Muscle of arm (tissue), 12 donors: ENCODE results near the gene COX5A. TPM values are rescaled to one million over a fixed set of nuclear protein-coding genes. Genes with fewer than 3 reads are reported as not detected.
A peak's percentile ranks its signal among the peaks of the same experiment; 100 is the strongest.

Experiments used
- DNase-seq: peaks from one replicate; pipeline ENCODE4 v3.0.0-alpha.2; 2013
- polyA plus RNA-seq, 12 donors: library from polyadenylated mRNA; unstranded; fragments of 120-200 nt; gene quantifications; one replicate each; pipeline ENCODE4 v1.2.1, GENCODE V29; 2013; ENCODE audit not compliant: insufficient read length in 12 of 12

Gene COX5A
- polyA plus RNA-seq, 12 donors: 131 to 285 (median 234) TPM; not detected in 1

GRCh38 chr15:74873756-74874424 lies 64.0 kb downstream of the COX5A start:
- DNase-seq: no peak

GRCh38 chr15:74873036-74873755 lies 64.7 kb downstream of the COX5A start, which contains the start of gene SCAMP2:
Gene SCAMP2 (minus strand): TSS chr15:74873365. CDS start chr15:74873255, 110 bp downstream.
- peak; percentile 96 for DNase-seq

GRCh38 chr15:74872702-74873035 lies 65.2 kb downstream of the COX5A start:
- DNase-seq: no peak

- DNase-seq: no peak
Observed at GRCh38 chr15:74870436-74871215, 67.2 kb downstream of the COX5A start.

Other genes with a start within 250 kb of the COX5A start
- gene EDC3, start 242.0 kb downstream of the COX5A start, polyA plus RNA-seq: 10 to 100 TPM in 11 of 12 donors, not detected in 1; 22.2 to 53.6 (median 29.6) TPM
- gene CYP1A1, start 212.5 kb downstream of the COX5A start, polyA plus RNA-seq: 1 to 10 TPM in 1 of 12 donors, under 1 TPM in 3, not detected in 8; 0.12 to 2.0 (median 0.78) TPM
- gene CYP1A2, start 189.2 kb downstream of the COX5A start, polyA plus RNA-seq: under 1 TPM in 7 of 12 donors, not detected in 5; 0.07 to 0.28 (median 0.12) TPM
- 10 to 100 TPM in 11 of 12 donors, not detected in 1; 21.4 to 51.9 (median 31.0) TPM for gene CSK, start 156.0 kb downstream of the COX5A start, polyA plus RNA-seq
- under 1 TPM in 1 of 12 donors, not detected in 11; 0.19 TPM for gene LMAN1L, start 125.2 kb downstream of the COX5A start, polyA plus RNA-seq
- gene CPLX3, start 111.4 kb downstream of the COX5A start, polyA plus RNA-seq: under 1 TPM in 1 of 12 donors, not detected in 11; 0.11 TPM
- 10 to 100 TPM in 11 of 12 donors, not detected in 1; 23.8 to 44.3 (median 31.4) TPM for gene ULK3, start 94.9 kb downstream of the COX5A start, polyA plus RNA-seq
- 10 to 100 TPM in 11 of 12 donors, not detected in 1; 50.4 to 76.1 (median 60.3) TPM for gene SCAMP2, start 64.7 kb downstream of the COX5A start, polyA plus RNA-seq
- 10 to 100 TPM in 11 of 12 donors, not detected in 1; 44.3 to 63.9 (median 55.2) TPM for gene MPI, start 48.0 kb downstream of the COX5A start, polyA plus RNA-seq
- 10 to 100 TPM in 11 of 12 donors, not detected in 1; 40.4 to 60.0 (median 48.6) TPM for gene FAM219B, start 31.2 kb downstream of the COX5A start, polyA plus RNA-seq
- gene RPP25, start 18.7 kb upstream of the COX5A start, polyA plus RNA-seq: 1 to 10 TPM in 5 of 12 donors, under 1 TPM in 6, not detected in 1; 0.85 to 4.5 (median 0.95) TPM
- gene SCAMP5, start 57.5 kb upstream of the COX5A start, polyA plus RNA-seq: 10 to 100 TPM in 1 of 12 donors, 1 to 10 TPM in 10, not detected in 1; 2.9 to 17.2 (median 4.1) TPM
- 1 to 10 TPM in 10 of 12 donors, not detected in 2; 4.5 to 9.7 (median 7.1) TPM for gene PPCDC, start 85.5 kb upstream of the COX5A start, polyA plus RNA-seq